Inferior parietal cortex (tissue), 1 donor: ENCODE results near the gene OSER1.

Source experiments
- DNase-seq: peaks from one replicate; pipeline ENCODE4 v3.0.0-alpha.2; 2016; ENCODE audit errors: extremely low spot score

Gene OSER1

GRCh38 chr20:44174996-44175765, 35.4 kb downstream of the OSER1 start:
- DNase-seq = no peak

- DNase-seq = no peak
These were observed 36.7 kb downstream of the OSER1 start for GRCh38 chr20:44173846-44174245.

GRCh38 chr20:44173116-44173515, 37.5 kb downstream of the OSER1 start:
- DNase-seq = no peak

GRCh38 chr20:44172572-44172950, 38.0 kb downstream of the OSER1 start:
- DNase-seq = no peak

GRCh38 chr20:44171775-44172571, 38.6 kb downstream of the OSER1 start:
- DNase-seq = no peak

- no peak for DNase-seq
These were observed 39.7 kb downstream of the OSER1 start for GRCh38 chr20:44170816-44171410.

GRCh38 chr20:44167736-44168135, 42.8 kb downstream of the OSER1 start:
- no peak for DNase-seq

- no peak for DNase-seq
These were observed 44.1 kb downstream of the OSER1 start for GRCh38 chr20:44166477-44166876.

- no peak for DNase-seq
These were observed 44.6 kb downstream of the OSER1 start for GRCh38 chr20:44166008-44166407.

- no peak for DNase-seq
These were observed 50.4 kb downstream of the OSER1 start for GRCh38 chr20:44160133-44160532.

- no peak for DNase-seq
These were observed 50.9 kb downstream of the OSER1 start for GRCh38 chr20:44159711-44160110.

- no peak for DNase-seq
These were observed 51.4 kb downstream of the OSER1 start for GRCh38 chr20:44159125-44159524.

- no peak for DNase-seq
These were observed 53.5 kb downstream of the OSER1 start for GRCh38 chr20:44157061-44157460.

- DNase-seq = no peak
These were observed 56.0 kb downstream of the OSER1 start for GRCh38 chr20:44154521-44155001.

- DNase-seq = no peak
These were observed 56.9 kb downstream of the OSER1 start for GRCh38 chr20:44153636-44154043.

GRCh38 chr20:44151621-44152416, 58.8 kb downstream of the OSER1 start:
- no peak for DNase-seq

- DNase-seq = no peak
These were observed 64.3 kb downstream of the OSER1 start for GRCh38 chr20:44146272-44146671.
